NCI-H460 (cell line): ENCODE measurements around the gene MAPKAPK5. TPM values are rescaled to one million over a fixed set of nuclear protein-coding genes. Genes with fewer than 3 reads are reported as not detected.
"Not testable (repeated sequence)": the region's sequence is repeated elsewhere in the genome, so short reads cannot be mapped to it uniquely, and the experiment has no call there.

ENCODE experiments used
- DNase-seq: peaks from one replicate; pipeline ENCODE4 v3.0.0-alpha.2; 2016; ENCODE audit warnings: low read depth; ENCODE audit errors: extremely low read depth
- total RNA-seq: library from RNA; depleted of rRNA; stranded (reverse); fragments of >200 nt; shearing (Covaris generic); gene quantifications from 2 replicates; pipeline ENCODE4 v1.2.3, GENCODE V29; 2014

MAPKAPK5 gene
- total RNA-seq, 1 experiment from 2014 or later, result 60.9 TPM

DNA sequence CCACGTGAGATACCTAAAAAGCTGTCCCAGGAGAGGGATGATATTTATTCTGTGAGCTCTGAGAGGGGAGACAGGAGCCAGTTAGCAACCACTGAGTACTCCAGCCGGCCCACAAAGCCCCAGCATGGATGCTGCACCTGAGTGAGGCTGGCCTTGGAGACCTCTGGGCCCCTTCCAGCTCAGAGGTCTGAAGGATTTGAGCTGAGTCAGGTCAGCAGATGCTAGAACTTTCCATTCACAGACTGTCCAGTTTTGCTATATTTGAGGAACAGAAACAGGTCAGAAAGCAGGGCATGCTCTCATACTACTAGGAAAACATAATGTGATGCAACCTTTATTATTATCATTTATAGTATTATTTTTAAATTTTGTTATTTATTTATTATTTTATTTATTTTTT is 15.0 kb upstream of the MAPKAPK5 start:
- DNase-seq, result no peak

DNA sequence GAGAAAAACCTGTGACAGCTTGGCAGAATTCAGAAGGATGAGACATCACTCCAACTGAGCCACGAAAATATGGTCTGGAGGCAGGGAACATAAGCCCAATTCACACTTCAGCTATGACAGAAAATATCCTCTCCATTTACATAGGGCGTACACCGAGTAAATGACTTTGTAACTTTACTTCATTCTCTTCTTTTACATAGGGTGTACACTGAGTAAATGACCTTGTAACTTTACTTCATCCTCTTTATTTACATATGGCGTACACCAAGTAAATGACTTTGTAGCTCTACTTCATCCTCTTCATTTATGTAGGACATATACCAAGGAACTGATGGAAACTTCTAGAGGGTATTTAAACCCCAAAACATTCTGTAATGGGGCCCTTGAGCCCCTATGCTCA is 14.1 kb upstream of the MAPKAPK5 start:
- no peak for DNase-seq

DNA sequence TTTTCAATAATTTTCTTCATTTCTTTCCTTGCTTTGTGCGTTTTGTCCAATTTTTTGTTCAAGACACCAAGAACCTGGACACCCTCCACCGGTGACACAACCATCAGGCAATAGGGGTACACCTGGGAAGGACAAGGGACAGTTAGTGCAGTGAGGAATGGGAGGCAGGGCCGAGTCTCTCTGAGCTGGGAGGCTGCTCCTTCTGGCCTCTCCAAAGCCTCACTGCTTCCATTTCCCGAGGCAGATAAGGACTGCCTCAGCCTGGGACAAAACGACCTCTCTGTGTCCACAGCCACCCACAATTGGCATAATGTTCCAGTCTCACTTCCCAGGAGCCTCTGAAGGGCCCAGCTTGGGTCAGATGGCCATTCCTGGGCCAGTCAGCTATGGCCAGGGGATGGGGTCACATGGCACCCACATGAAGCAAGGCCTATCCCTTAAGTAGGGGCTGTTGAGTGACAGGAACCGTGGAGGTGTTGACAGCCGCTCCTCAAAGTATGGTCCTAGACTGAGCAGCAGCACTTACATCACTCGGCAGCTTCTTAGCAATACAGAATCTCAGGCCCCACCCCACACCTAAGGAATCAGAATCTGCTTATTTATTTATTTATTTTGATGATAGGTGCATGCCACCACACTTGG is 13.6 kb upstream of the MAPKAPK5 start:
- no peak for DNase-seq

DNA sequence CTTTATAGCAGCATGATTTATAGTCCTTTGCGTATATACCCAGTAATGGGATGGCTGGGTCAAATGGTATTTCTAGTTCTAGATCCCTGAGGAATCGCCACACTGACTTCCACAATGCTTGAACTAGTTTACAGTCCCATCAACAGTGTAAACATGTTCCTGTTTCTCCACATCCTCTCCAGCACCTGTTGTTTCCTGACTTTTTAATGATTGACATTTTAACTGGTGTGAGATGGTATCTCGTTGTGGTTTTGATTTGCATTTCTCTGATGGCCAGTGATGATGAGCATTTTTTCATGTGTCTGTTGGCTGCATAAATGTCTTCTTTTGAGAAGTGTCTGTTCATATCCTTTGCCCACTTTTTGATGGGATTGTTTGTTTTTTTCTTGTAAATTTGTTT is 12.4 kb upstream of the MAPKAPK5 start:
- DNase-seq, result not testable (repeated sequence)

DNA sequence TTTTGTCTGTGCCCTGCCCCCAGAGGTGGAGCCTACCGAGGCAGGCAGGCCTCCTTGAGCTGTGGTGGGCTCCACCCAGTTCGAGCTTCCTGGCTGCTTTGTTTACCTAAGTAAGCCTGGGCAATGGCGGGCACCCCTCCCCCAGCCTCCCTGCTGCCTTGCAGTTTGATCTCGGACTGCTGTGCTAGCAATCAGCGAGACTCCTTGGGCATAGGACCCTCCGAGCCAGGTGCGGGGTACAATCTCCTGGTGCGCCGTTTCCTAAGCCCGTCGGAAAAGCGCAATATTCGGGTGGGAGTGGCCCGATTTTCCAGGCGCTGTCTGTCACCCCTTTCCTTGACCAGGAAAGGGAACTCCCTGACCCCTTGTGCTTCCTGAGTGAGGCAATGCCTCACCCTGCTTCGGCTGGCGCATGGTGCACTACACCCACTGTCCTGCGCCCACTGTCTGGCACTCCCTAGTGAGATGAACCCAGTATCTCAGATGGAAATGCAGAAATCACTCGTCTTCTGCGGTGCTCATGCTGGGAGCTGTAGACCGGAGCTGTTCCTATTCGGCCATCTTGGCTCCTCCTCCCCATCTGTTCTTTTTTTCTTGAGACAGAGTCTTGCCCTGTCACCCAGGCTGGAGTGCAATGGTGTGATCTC is 7.2 kb upstream of the MAPKAPK5 start:
- not testable (repeated sequence) for DNase-seq

DNA sequence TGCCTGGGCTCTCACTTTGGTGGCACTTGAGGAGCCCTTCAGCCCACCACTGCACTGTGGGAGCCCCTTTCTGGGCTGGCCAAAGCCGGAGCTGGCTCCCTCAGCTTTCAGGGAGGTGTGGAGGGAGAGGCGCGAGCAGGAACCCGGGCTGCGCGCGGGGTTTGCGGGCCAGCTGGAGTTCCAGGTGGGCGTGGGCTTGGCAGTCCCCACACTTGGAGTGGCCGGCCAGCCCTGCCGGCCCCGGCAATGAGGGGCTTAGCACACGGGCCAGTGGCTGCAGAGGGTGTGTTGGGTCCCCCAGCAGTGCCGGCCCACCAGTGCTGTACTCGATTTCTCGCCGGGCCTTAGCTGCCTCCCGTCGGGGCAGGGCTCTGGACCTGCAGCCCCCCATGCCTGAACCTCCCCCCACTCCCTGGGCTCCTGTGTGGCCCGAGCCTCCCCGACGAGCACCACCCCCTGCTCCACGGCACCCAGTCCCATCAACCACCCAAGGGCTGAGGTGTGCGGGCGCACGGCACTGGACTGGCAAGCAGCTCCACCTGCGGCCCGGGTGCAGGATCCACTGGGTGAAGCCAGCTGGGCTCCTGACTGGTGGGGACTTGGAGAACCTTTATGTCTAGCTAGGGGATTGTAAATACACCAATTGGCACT is 6.4 kb upstream of the MAPKAPK5 start:
- not testable (repeated sequence) for DNase-seq

DNA sequence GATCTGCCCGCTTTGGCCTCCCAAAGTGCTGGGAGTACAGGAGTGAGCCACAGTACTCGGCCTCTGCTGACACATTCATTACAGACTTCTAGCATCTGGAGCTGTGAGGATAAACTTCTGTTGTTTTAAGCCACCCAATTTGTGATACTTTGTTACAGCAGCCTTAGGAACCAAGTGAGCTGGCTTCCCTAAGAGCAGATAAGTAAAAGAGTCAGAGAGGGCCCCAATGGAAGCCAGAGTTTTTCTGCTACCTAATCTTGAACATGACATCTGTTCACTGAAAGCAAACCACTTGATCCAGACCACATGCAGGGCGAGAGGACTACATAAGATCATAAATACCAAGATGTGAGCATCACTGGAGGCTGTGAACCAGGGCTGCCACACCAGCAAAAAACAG is 3.7 kb upstream of the MAPKAPK5 start:
- no peak for DNase-seq

DNA sequence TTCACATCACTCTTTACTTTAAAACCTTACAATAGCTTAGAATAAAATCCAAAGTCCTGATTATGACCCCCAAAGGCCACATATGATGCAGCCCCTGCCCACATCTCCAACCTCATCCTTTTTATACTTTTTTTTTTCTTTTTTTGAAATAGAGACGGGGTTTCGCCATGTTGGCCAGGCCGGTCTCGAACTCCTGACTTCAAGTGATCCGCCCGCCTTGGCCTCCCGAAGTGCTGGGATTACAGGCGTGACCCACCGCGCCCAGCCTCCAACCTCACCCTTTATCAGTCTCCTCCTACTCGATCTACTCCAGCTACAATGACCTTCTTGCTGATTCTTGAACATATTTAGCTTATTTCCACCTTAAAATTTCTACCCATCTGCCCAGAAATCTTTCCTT is 1.2 kb upstream of the MAPKAPK5 start:
- no peak for DNase-seq

DNA sequence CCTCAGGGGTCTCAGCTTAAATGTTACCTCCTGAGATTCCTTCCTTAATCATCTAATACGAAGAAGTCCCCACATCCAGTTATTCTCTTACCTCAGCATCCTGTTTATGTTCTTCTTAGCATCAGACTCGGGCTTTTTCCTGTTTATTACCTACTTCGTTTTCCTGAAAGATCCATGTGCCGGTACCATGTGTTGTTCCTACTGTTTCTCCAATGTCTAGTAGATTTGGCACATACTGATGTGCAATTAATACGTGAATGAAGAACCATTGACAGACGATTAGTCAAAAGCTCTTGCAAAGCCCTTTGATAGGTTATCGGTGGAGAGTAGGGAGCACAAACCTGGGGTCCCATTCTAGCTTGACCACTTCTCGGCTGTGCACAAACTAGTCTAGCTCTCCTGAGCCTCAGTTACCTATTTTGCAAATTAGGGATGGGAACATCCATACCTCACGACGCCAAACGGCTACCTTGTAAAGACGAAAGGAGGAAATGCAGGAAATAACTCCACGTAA is 735 bp upstream of the MAPKAPK5 start:
- DNase-seq, result no peak

DNA sequence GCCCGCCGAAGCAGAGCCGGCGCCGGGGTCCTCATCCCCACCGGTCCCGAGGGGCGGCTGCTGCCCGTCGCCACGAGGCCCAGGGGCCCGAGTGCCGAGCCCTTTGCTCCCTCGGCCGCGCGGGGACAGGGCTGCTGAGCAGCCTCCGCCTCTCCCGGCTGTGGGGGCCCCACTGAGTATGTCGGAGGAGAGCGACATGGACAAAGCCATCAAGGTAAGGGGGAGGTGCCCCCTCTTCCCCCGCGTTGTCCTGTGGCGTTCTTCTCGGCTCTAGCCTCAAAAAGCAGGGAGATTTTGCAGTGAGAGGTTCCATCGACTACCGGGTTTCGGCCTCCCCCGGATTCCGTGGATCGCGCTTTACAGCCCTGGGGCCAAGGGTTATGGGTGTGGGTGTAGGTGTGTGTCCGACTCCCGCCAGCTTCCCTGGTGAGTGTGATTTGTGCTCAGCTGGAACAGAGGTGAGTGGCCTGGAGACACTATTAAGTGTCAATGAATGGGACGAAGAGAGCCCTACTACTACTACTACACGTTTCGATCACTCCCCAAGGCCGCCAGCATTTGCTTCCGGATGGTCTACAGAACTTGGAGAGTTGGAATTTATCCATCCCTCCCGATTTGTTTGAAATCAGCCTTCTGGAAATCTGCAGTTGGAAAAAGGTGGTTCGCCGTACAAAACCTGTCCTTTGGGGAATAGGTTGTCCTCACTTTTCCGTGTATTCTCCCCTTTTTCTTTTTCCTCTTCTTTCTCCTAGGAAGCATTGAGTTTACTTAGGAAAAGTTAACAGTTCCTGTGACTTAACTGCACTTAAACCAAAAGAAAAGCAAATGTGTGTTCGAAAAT is 748 bp downstream of the MAPKAPK5 start:
- no peak for DNase-seq

DNA sequence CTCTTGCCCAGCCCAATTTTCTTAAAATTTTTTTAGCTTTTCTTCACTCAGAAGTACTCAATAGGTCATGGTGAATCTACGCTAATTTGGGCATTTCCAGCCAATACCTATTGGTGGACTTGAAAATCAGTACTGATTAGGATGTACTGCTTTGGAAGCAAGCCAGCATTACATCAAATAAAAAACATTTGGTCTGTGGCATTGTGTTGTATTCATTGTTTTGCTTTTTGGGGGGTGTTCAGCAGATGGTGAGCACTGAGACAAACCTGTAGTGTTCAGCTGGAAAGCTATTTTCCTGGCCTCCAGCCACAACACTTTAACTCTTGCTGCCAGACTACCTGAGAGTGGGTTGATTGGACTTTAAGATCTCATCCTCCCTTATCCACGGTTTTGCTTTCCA is 4.0 kb downstream of the MAPKAPK5 start:
- no peak for DNase-seq

DNA sequence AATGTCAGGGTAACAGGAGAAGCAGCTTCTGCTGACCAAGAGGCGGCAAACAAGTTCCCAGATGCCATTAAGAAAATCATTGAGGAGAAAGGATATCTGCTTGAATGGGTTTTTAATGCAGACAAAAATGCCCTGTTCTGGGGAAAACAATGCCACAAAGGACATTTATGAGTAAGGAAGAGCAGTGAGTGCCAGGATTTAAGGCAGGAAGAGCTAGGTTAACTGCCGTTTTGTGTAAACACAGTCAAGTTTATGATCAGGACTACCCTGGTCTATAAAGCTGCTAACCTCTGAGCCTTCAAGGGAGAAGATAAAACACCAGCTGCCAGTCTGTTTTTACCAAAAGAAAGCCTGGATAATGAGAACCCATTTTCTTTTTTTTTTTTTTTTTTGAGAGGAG is 8.5 kb downstream of the MAPKAPK5 start:
- DNase-seq, result no peak

DNA sequence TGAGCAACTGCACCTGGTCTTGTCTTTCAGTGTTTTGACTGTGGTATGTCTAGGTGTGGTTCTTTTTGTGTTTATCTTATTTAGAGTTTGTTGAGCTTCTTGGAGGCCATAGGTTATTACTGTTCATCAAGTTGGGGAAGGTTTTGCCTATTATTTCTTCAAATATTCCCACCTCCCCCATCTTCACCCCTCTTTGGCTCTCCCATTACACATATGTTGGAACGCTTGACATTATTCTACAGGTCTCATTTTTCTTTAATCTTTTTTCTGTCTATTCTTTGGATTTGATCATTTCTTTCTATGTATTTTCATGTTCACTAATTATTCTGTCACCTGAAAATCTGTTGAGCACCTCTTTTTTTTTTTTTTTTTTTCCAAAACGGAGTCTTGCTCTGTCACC is 16.2 kb downstream of the MAPKAPK5 start:
- no peak for DNase-seq

DNA sequence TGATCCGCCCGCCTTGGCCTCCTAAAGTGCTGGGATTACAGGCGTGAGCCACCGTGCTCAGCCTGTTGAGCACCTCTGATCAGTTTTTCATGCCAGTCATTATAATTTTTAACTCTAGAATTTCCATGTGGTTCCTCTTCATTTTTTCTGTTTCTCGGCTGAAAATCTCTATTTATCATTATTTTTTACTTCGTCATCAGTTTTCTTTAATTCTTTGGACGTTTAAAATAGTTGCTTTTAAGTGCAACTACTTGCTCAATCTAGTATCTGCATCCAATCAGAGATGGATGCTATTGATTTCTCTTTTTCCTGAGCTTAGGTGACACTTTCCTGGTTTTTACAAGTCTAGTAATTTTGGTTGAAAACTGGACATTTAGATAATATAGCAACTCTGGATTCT is 16.8 kb downstream of the MAPKAPK5 start:
- no peak for DNase-seq

DNA sequence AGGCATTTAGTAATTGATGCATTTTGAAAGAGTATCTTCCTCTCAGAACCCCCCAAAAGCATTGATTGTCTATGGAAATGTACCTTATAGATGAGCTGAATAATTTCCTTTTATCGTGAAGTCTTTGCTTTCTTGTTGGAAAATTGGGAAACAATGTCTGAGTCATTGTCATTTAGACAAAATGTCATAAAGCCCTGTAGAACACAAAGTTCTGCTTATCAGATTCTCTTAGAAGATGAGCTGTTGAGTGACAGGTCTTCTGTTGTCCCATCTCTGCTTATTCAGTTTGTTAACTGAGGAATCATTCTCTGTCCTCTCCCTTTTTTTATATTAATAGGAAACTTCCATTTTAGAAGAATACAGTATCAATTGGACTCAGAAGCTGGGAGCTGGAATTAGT is 22.9 kb downstream of the MAPKAPK5 start:
- no peak for DNase-seq

DNA sequence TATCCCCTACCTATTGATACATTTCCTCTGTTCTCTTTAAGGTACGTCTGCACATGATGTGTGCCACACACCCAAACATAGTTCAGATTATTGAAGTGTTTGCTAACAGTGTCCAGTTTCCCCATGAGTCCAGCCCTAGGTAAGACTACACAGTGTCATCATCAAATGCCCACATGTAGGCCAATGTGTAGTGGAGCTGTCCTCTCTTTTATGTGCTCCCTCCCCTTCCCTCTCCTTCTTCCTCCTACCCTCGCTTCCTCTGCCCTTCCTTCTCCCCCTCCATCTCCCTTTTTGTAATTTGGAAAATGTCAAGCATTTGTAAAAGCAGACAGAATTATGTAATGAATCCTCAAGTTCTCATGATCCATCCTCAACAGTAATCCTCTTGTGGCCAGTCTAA is 25.5 kb downstream of the MAPKAPK5 start:
- no peak for DNase-seq

DNA sequence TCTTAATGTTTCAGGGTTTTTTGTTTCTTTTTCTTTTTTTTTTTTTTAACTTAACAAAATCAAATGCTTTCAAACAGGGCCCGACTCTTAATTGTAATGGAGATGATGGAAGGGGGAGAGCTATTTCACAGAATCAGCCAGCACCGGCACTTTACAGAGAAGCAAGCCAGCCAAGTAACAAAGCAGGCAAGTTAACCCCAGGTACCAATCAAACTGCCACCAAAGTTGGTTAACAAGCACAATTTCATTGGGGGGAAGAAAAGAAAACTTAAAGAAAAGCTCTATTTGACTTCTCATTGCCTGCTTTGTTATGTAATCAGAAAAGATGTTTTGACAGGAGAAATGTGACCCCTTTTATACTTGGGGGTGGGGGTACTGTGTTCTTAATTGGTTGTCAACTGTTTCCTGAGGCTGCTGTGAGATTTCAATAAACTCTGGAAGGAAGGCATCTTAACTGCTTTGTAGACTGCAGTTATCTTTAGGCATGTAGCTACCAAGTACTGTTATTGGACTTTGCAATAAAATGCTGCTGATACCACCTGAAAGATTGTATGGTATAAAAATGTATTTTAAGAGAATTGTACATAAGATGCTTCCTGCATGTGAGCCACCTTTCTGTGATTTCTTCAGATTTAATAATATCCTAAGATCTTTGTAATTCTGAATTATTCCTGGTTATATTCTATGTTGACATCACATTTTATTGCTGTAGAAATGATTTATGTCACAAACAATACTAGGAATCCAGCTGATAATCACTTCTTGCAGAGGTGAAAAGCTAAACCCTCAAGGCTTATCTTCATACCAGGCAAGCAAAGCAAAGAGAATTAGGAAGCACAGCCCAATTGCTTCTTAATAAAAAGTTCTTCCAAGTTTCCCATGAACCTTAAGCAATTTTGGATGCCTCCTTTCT is 26.9 kb downstream of the MAPKAPK5 start:
- DNase-seq, result no peak

DNA sequence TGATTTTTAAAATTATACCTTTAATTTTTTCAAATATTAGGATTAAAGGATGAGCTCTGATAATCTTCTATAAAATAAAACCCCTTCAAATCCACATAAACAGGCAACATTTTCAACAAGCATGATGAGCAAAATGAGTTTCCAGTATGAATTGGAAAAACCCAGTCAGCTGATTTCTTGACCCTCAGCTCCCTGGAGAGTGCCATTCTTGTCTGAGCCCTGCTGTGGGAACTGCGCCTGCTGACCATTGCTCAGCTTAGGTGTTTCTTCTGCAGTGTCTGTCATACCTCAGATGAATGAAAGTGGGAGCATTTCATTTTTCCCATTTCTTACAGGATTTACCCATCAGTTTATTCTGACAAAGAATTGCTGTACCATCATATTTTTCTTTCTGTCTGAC is 27.6 kb downstream of the MAPKAPK5 start:
- DNase-seq, result no peak

DNA sequence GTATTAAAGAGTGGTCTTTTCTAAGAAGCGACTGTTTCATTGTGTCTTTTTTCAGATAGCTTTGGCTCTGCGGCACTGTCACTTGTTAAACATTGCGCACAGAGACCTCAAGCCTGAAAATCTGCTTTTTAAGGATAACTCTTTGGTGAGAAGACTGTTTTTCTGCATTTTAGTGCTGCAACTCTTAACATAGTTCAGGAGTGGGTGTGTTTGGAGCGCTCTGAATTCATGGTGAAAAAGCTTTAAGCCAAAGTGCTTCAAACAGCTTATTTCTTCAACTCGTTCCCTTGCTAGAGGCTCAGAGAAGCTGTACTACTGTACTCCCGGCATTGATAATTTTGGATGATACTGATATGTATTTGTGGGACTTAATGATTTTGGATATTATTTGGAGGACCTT is 28.2 kb downstream of the MAPKAPK5 start:
- no peak for DNase-seq

DNA sequence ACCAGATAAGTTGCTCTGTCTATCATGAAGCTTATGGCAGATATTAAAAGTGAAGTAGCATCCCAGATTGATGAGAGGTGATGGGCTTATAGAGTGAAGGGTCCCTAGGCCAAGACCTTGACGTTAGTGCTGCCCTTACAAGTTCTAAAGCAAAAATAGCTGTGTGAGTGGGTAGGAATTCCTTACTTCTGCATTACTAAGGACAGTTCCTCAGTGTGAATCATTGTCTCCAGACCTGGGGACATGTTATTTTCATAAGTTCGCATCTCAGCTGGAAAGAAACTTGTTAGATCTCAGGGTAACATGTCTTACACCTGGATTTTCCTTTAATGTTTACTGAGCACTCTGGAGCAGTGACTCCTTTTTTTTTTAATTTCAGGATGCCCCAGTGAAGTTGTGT is 28.7 kb downstream of the MAPKAPK5 start:
- no peak for DNase-seq
